RWPE2 (cell line): ENCODE data around the gene TMEM59L.
"Not testable (repeated sequence)": the region's sequence is repeated elsewhere in the genome, so short reads cannot be mapped to it uniquely, and the experiment has no call there.

Source experiments
- ATAC-seq: fragments of 200-7000 bp; cut with Tn5 transposase; 3 replicates; pipeline ENCODE4 v1.9.1; 2021; ENCODE audit warnings: low read depth
- DNase-seq: peaks from one replicate; pipeline ENCODE4 v3.0.0-alpha.2; 2020; ENCODE audit warnings: low spot score
- H3K27ac ChIP-seq: fragments of 450-650 bp; 2 replicates; pipeline ENCODE4 v1.5.1; 2017; ENCODE audit warnings: mild to moderate bottlenecking; ENCODE audit not compliant: poor library complexity, severe bottlenecking
- H3K27me3 ChIP-seq: fragments of 250-450 bp; sonication (Bioruptor Pico); 2 replicates; pipeline ENCODE4 v1.5.1; 2021; ENCODE audit warnings: mild to moderate bottlenecking, moderate library complexity; ENCODE audit not compliant: insufficient read depth, poor library complexity, severe bottlenecking
- H3K36me3 ChIP-seq: fragments of 250-450 bp; sonication (Bioruptor Pico); 2 replicates; pipeline ENCODE4 v1.5.1; 2020; ENCODE audit warnings: low read depth, mild to moderate bottlenecking, moderate library complexity
- H3K4me1 ChIP-seq: fragments of 250-450 bp; sonication (Bioruptor Pico); 2 replicates; pipeline ENCODE4 v1.5.1; 2021; ENCODE audit warnings: mild to moderate bottlenecking, moderate library complexity; ENCODE audit not compliant: insufficient read depth, poor library complexity, severe bottlenecking
- H3K4me3 ChIP-seq: fragments of 250-450 bp; sonication (Bioruptor Pico); 2 replicates; pipeline ENCODE4 v1.5.1; 2021; ENCODE audit warnings: mild to moderate bottlenecking, moderate library complexity; ENCODE audit not compliant: severe bottlenecking
- H3K9me3 ChIP-seq: fragments of 250-450 bp; sonication (Bioruptor Pico); 2 replicates; pipeline ENCODE4 v1.5.1; 2021; ENCODE audit warnings: mild to moderate bottlenecking, moderate library complexity; ENCODE audit not compliant: severe bottlenecking
- CTCF ChIP-seq: fragments of 450-650 bp; IDR thresholded peaks from one replicate; pipeline ENCODE4 v1.5.1; 2017; ENCODE audit warnings: mild to moderate bottlenecking, moderate library complexity; ENCODE audit not compliant: poor library complexity, severe bottlenecking

The TMEM59L gene

GRCh38 chr19:18590273-18591272 is 22.1 kb upstream of the TMEM59L start:
- peak; percentile 49 for TF ChIP-seq CTCF
- Histone ChIP-seq H3K4me1 (peaks cover 5% of the 10 kb centered on the region), H3K36me3 (peaks cover 8% of the 10 kb centered on the region; the same call in 1 of the 2 replicates), H3K4me3 (peak overlapping the region; percentile 63), H3K27me3 (no peaks in the 10 kb centered on the region), H3K9me3 (no peaks in the 10 kb centered on the region), H3K27ac (peak overlapping the region; percentile 79)
- ATAC-seq (peak; percentile 39), DNase-seq (peak; percentile 83)

- TF ChIP-seq CTCF: no peak
- Histone ChIP-seq H3K36me3 (peaks cover 8% of the 10 kb centered on the region; the same call in 1 of the 2 replicates), H3K27ac (no peak overlapping the region), H3K27me3 (no peaks in the 10 kb centered on the region), H3K9me3 (no peaks in the 10 kb centered on the region), H3K4me1 (peaks cover 5% of the 10 kb centered on the region), H3K4me3 (no peak overlapping the region)
- ATAC-seq (no peak), DNase-seq (no peak)
These were observed 20.8 kb upstream of the TMEM59L start for GRCh38 chr19:18591735-18592385.

GRCh38 chr19:18592732-18593131 is 19.9 kb upstream of the TMEM59L start:
- not testable (repeated sequence) for H3K27ac ChIP-seq, DNase-seq, H3K4me3 ChIP-seq, H3K27me3 ChIP-seq, ATAC-seq, H3K9me3 ChIP-seq, H3K36me3 ChIP-seq, H3K4me1 ChIP-seq

- Histone ChIP-seq H3K27me3 (no peaks in the 10 kb centered on the region), H3K27ac (no peak overlapping the region), H3K36me3 (peaks cover 8% of the 10 kb centered on the region; the same call in 1 of the 2 replicates), H3K4me3 (no peak overlapping the region), H3K9me3 (no peaks in the 10 kb centered on the region), H3K4me1 (peaks cover 5% of the 10 kb centered on the region)
- ATAC-seq (no peak), DNase-seq (peak; percentile 57)
- no peak for TF ChIP-seq CTCF
These were observed 19.1 kb upstream of the TMEM59L start for GRCh38 chr19:18593367-18594095.
